Heart left ventricle (tissue), 16 donors: Measurements from ENCODE around the gene CLRN3. TPM values are rescaled to one million over a fixed set of nuclear protein-coding genes. Genes with fewer than 3 reads are reported as not detected.

Experiments used
- ATAC-seq, 4 donors: fragments of 200-7000 bp; cut with Tn5 transposase; one replicate each; pipeline ENCODE4 v1.9.1; 2020 to 2022; ENCODE audit warnings: moderate library complexity in 4 of 4, mild to moderate bottlenecking in 3 of 4, moderate number of reproducible peaks in 1 of 4
- DNase-seq, 5 donors: peaks; one replicate each; pipeline ENCODE4 v3.0.0-alpha.2; 2020
- H3K27ac ChIP-seq, 12 donors: fragments of 200-600 bp; sonication (generic) in 4 of 12; one replicate each; pipeline versions ENCODE4 v1.5.0 to v1.8.0; 2016 to 2022; ENCODE audit warnings: mild to moderate bottlenecking in 2 of 12
- H3K27me3 ChIP-seq, 9 donors: fragments of 200-600 bp; sonication (generic) in 2 of 9; one replicate each; pipeline versions ENCODE4 v1.5.1 to v1.8.0; 2016 to 2022; ENCODE audit warnings: mild to moderate bottlenecking in 3 of 9
- H3K36me3 ChIP-seq, 9 donors: fragments of 200-600 bp; sonication (generic) in 2 of 9; one replicate each; pipeline versions ENCODE4 v1.5.0 to v1.8.0; 2018 to 2022; ENCODE audit warnings: mild to moderate bottlenecking in 2 of 9
- H3K4me1 ChIP-seq, 12 donors: fragments of 200-600 bp; sonication (generic) in 4 of 12; one replicate each; pipeline versions ENCODE4 v1.5.0 to v1.8.0; 2016 to 2022; ENCODE audit warnings: mild to moderate bottlenecking in 3 of 12
- H3K4me3 ChIP-seq, 12 donors: fragments of 200-600 bp; sonication (generic) in 4 of 12; one replicate each; pipeline versions ENCODE4 v1.5.0 to v1.8.0; 2017 to 2022; ENCODE audit warnings: mild to moderate bottlenecking in 9 of 12, moderate library complexity in 4 of 12
- H3K9me3 ChIP-seq, 12 donors: fragments of 200-600 bp; sonication (generic) in 4 of 12; one replicate each; pipeline versions ENCODE4 v1.5.0 to v1.8.0; 2016 to 2022; ENCODE audit warnings: mild to moderate bottlenecking in 1 of 12
- CTCF ChIP-seq, 12 donors: fragments of 200-600 bp; sonication (generic) in 4 of 12; IDR thresholded peaks; one replicate each; pipeline versions ENCODE4 v1.5.0 to v1.8.0; 2018 to 2022; ENCODE audit warnings: antibody characterized with exemption in 12 of 12, mild to moderate bottlenecking in 5 of 12
- POLR2A ChIP-seq, 2 donors: fragments of 450-650 bp; IDR thresholded peaks; one replicate each; pipeline ENCODE4 v1.6.1; 2017; ENCODE audit warnings: antibody characterized with exemption in 2 of 2, mild to moderate bottlenecking in 2 of 2, moderate library complexity in 2 of 2
- WGBS, 4 donors: extraction: QIAGEN DNeasy Blood & Tissue Kit in 2 of 4; methylation state at CpG; one replicate each; pipeline versions ENCODE4 v1.1.5 to v1.1.7; 2013 to 2018; 5-methylcytosine and 5-hydroxymethylcytosine counted together
- intact Hi-C, 10 donors: fragments of 100-400 bp; cut with DNase I; formaldehyde crosslinking; loops; one replicate each; pipeline versions ENCODE4 v1.11.1 to v1.14.2; 2022
- polyA plus RNA-seq, 2 donors: library from polyadenylated mRNA; stranded (reverse); fragments of 200-250 nt; gene quantifications; one replicate each; pipeline ENCODE4 v1.2.3, GENCODE V29; 2013
- total RNA-seq, 9 donors: library from RNA; depleted of rRNA in 2 of 9; stranded (reverse); fragments of >200 nt in 2 of 9; fragmentation: NEBNext Ultra II Directional in 3 of 9; extraction: Animal tissue kit (Norgen Biotek cat#: 25700) in 3 of 9; gene quantifications; one replicate each; pipeline versions ENCODE4 v1.1.0 to v1.2.4, GENCODE V29; 2016 to 2023
- donor health status: ischemic (EF 13 %, LVEDD 7.1; RV severe dilation, severe dysfunction).
- donor health status: healthy with polysubstance abuse.
- donor health status: DM: no; HTN: yes; CAD: no.
- donor health status: DM: no; HTN: no; CAD: no.
- donor health status: ischemic (EF 25% LVEDD 6.9; RV normal size, moderate dysfunction).
- donor health status: ischemic (EF 25% LVEDD 5.7; RV mildly dilated, moderate dysfunction).
- donor health status: healthy.
- donor health status: DM: yes; HTN: yes; CAD: no.
- donor health status: ischemic (EF 35%, LVEDD 5.7; RV mildly dilated, moderate dysfunction).
- donor health status: nonischemic (EF 11% LVEDD 7.7; RV severe dilation, severe dysfunction).
- donor health status: DM: yes; HTN: yes; CAD: no.
- donor health status: PGD.
- donor health status: ischemic (EF 29% LVEDD 5.4; RV normal size, mild dysfunction).
- donor health status: nonischemic (EF 23%, LVEDD 6.1; RV moderate dilation, normal function).

CLRN3 gene
- total and polyA plus RNA-seq, 11 donors = 0.35 TPM; not detected in 10

DNA sequence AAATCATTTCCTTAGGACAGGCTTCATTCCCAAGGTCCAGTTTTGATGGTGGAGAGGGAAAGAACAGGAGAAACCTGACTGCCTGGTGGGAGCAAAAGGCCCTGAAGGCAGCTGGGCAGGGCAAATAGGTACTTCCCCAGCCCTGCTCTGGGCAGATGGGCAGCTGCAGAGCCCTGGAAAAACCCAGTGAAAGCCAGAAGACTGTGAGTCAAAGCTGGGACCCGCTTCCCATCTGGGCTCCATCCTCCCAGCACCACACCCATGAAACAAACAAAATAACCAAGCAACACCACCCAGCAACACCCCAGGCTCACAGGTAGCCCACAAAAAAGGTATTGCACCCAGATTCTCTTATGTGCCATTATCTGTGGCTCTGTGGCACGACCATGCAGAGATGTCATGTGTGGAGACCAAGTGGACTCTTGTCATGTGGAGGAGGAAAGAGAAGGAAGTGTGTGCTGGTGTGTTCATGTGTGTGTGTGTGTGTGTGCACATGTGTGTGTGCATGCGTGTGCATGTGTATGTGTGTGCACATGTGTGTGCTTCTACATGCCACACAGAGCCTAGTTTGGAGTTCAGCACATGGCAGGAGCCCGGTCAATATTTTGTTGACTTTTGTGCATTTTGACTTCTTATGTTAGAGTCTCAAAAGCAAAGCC lies 9.8 kb downstream of the CLRN3 start:
- Histone ChIP-seq H3K27ac (no peak overlapping the region), H3K4me1 (peaks cover 0 to 60% (median 1%) of the 10 kb centered on the region in 12 donors), H3K36me3 (no peaks in the 10 kb centered on the region), H3K27me3 (no peaks in the 10 kb centered on the region), H3K9me3 (no peaks in the 10 kb centered on the region), H3K4me3 (no peak overlapping the region)
- DNase-seq = no peak
- no peak for ATAC-seq
- TF ChIP-seq POLR2A (IDR thresholded peaks at IDR 0.05) = no peak
- no peak for TF ChIP-seq CTCF (IDR thresholded peaks at IDR 0.05)
- 81 to 90% (median 86%) methylated on average over 4 of the region's 4 CpGs for WGBS, 4 donors
- intact Hi-C loops = no loop called here

GRCh38 chr10:127882391-127882790 lies 10.3 kb downstream of the CLRN3 start:
- peaks cover 0 to 56% (median 0%) of the 10 kb centered on the region in 12 donors for H3K4me1 ChIP-seq
- no peak overlapping the region for H3K4me3 ChIP-seq
- intact Hi-C loops = no loop called here
- TF ChIP-seq POLR2A (IDR thresholded peaks at IDR 0.05) (no peak), CTCF (IDR thresholded peaks at IDR 0.05) (no peak)
- 78 to 86% (median 84%) methylated on average over 8 of the region's 8 CpGs for WGBS, 4 donors
- H3K9me3 ChIP-seq = no peaks in the 10 kb centered on the region
- DNase-seq (no peak), ATAC-seq (no peak)
- no peaks in the 10 kb centered on the region for H3K36me3 ChIP-seq
- no peak overlapping the region for H3K27ac ChIP-seq
- no peaks in the 10 kb centered on the region for H3K27me3 ChIP-seq

- 91 to 95% (median 93%) methylated on average over 8 of the region's 8 CpGs for WGBS, 4 donors
- no peak for ATAC-seq
- Histone ChIP-seq H3K4me3 (no peak overlapping the region), H3K4me1 (peaks cover 0 to 46% (median 0%) of the 10 kb centered on the region in 12 donors), H3K27me3 (no peaks in the 10 kb centered on the region), H3K27ac (peak overlapping the region in 7 of 12 donors; percentile 12 to 94 (median 33)), H3K9me3 (no peaks in the 10 kb centered on the region), H3K36me3 (no peaks in the 10 kb centered on the region)
- DNase-seq = no peak
- TF ChIP-seq CTCF (IDR thresholded peaks at IDR 0.05) = no peak
- TF ChIP-seq POLR2A (IDR thresholded peaks at IDR 0.05) = no peak
- intact Hi-C loops = no loop called here
Measured at GRCh38 chr10:127881262-127881661, 11.5 kb downstream of the CLRN3 start.

GRCh38 chr10:127880557-127880956 lies 12.2 kb downstream of the CLRN3 start:
- Histone ChIP-seq H3K4me1 (peaks cover 0 to 46% (median 0%) of the 10 kb centered on the region in 12 donors), H3K36me3 (no peaks in the 10 kb centered on the region), H3K27ac (peak overlapping the region in 5 of 12 donors; percentile 18 to 94 (median 43)), H3K9me3 (no peaks in the 10 kb centered on the region), H3K4me3 (no peak overlapping the region), H3K27me3 (no peaks in the 10 kb centered on the region)
- 25 to 44% (median 32%) methylated on average over 1 to 2 of the region's 2 CpGs for WGBS, 4 donors
- DNase-seq (peak in 2 of 5 donors; percentile 27 to 54), ATAC-seq (peak; percentile 63 to 78 (median 73))
- intact Hi-C loops = no loop called here
- TF ChIP-seq POLR2A (IDR thresholded peaks at IDR 0.05) = no peak
- TF ChIP-seq CTCF (IDR thresholded peaks at IDR 0.05) = no peak
